KMS-11 (cell line): ENCODE results near the gene LINGO1.

Experiments used
- H2AFZ ChIP-seq: fragments of 200-600 bp; sonication (generic); 2 replicates; pipeline ENCODE4 v1.6.1; 2016; ENCODE audit warnings: antibody characterized with exemption, mixed run types, low read depth
- H3K27ac ChIP-seq: fragments of 200-600 bp; sonication (generic); 2 replicates; pipeline ENCODE4 v1.6.1; 2016; ENCODE audit warnings: mild to moderate bottlenecking, mixed run types
- H3K27me3 ChIP-seq: fragments of 200-600 bp; sonication (generic); 2 replicates; pipeline ENCODE4 v1.6.1; 2017; ENCODE audit warnings: mild to moderate bottlenecking, low read depth, mixed run types, moderate library complexity; ENCODE audit not compliant: insufficient read depth
- H3K36me3 ChIP-seq: fragments of 200-600 bp; sonication (generic); 2 replicates; pipeline ENCODE4 v1.6.1; 2017; ENCODE audit warnings: mild to moderate bottlenecking, mixed run types; ENCODE audit not compliant: insufficient read depth
- H3K4me1 ChIP-seq: fragments of 200-600 bp; sonication (generic); 2 replicates; pipeline ENCODE4 v1.6.1; 2016; ENCODE audit warnings: mild to moderate bottlenecking, low read depth, mixed run types; ENCODE audit not compliant: poor library complexity, severe bottlenecking
- H3K4me2 ChIP-seq: fragments of 200-600 bp; sonication (generic); 2 replicates; pipeline ENCODE4 v1.7.0; 2016; ENCODE audit warnings: mild to moderate bottlenecking, mixed run types
- H3K4me3 ChIP-seq: fragments of 200-600 bp; sonication (generic); IDR thresholded peaks from 2 replicates; pipeline ENCODE4 v1.6.1; 2017; ENCODE audit warnings: low read depth, low read length, mixed read lengths; ENCODE audit not compliant: insufficient read depth
- H3K79me2 ChIP-seq: fragments of 200-600 bp; sonication (generic); 2 replicates; pipeline ENCODE4 v1.6.1; 2016; ENCODE audit warnings: low read depth, mixed run types; ENCODE audit not compliant: insufficient read depth
- H3K9ac ChIP-seq: fragments of 200-600 bp; sonication (generic); 2 replicates; pipeline ENCODE4 v1.6.1; 2016; ENCODE audit warnings: mild to moderate bottlenecking, mixed run types
- H4K20me1 ChIP-seq: fragments of 200-600 bp; sonication (generic); 2 replicates; pipeline ENCODE4 v1.6.1; 2016; ENCODE audit warnings: mild to moderate bottlenecking, mixed run types; ENCODE audit not compliant: insufficient read depth
- TF ChIP-seq, protein P1 (sequence below): fragments of 200-600 bp; sonication (generic); conservative IDR thresholded peaks from 2 replicates; pipeline ENCODE4 v1.6.1; 2017; ENCODE audit warnings: low read depth, mild to moderate bottlenecking, antibody characterized with exemption, low read length, moderate library complexity, mixed read lengths

Gene LINGO1

GRCh38 chr15:77670558-77671361 is 38.0 kb upstream of the LINGO1 start:
- Histone ChIP-seq H3K79me2 (no peaks in the 10 kb centered on the region), H3K4me1 (no peaks in the 10 kb centered on the region), H3K9ac (no peak overlapping the region), H3K27me3 (peaks cover 82% of the 10 kb centered on the region), H2AFZ (no peak overlapping the region), H3K27ac (no peak overlapping the region), H3K4me2 (no peak overlapping the region), H3K4me3 (no peak overlapping the region), H4K20me1 (no peaks in the 10 kb centered on the region), H3K36me3 (no peaks in the 10 kb centered on the region)
- TF ChIP-seq, protein P1, sequence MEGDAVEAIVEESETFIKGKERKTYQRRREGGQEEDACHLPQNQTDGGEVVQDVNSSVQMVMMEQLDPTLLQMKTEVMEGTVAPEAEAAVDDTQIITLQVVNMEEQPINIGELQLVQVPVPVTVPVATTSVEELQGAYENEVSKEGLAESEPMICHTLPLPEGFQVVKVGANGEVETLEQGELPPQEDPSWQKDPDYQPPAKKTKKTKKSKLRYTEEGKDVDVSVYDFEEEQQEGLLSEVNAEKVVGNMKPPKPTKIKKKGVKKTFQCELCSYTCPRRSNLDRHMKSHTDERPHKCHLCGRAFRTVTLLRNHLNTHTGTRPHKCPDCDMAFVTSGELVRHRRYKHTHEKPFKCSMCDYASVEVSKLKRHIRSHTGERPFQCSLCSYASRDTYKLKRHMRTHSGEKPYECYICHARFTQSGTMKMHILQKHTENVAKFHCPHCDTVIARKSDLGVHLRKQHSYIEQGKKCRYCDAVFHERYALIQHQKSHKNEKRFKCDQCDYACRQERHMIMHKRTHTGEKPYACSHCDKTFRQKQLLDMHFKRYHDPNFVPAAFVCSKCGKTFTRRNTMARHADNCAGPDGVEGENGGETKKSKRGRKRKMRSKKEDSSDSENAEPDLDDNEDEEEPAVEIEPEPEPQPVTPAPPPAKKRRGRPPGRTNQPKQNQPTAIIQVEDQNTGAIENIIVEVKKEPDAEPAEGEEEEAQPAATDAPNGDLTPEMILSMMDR = no peak

DNA sequence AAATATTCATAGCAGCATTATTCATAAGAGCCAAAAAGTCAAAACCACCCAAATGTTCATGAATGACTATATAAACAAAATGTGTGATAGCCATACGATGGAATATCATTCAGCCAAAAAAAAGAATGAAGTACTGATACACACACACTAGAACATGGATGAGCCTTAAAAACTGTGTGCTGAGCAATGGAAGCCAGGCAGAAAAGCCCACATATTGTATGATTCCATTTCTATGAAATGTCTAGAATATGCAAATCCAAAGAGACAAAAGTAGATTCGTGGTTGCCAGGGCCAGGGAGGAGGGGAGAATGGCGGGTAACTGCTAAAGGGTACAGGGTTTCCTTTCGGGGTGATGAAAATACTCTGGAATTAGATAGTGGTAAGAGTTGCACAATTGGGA is 37.2 kb upstream of the LINGO1 start:
- Histone ChIP-seq H3K27me3 (peaks cover 76% of the 10 kb centered on the region), H3K79me2 (no peaks in the 10 kb centered on the region), H3K9ac (no peak overlapping the region), H3K4me1 (no peaks in the 10 kb centered on the region), H3K36me3 (no peaks in the 10 kb centered on the region), H3K27ac (no peak overlapping the region), H4K20me1 (no peaks in the 10 kb centered on the region), H3K4me3 (no peak overlapping the region), H3K4me2 (no peak overlapping the region), H2AFZ (no peak overlapping the region)
- TF ChIP-seq, protein P1 = no peak

DNA sequence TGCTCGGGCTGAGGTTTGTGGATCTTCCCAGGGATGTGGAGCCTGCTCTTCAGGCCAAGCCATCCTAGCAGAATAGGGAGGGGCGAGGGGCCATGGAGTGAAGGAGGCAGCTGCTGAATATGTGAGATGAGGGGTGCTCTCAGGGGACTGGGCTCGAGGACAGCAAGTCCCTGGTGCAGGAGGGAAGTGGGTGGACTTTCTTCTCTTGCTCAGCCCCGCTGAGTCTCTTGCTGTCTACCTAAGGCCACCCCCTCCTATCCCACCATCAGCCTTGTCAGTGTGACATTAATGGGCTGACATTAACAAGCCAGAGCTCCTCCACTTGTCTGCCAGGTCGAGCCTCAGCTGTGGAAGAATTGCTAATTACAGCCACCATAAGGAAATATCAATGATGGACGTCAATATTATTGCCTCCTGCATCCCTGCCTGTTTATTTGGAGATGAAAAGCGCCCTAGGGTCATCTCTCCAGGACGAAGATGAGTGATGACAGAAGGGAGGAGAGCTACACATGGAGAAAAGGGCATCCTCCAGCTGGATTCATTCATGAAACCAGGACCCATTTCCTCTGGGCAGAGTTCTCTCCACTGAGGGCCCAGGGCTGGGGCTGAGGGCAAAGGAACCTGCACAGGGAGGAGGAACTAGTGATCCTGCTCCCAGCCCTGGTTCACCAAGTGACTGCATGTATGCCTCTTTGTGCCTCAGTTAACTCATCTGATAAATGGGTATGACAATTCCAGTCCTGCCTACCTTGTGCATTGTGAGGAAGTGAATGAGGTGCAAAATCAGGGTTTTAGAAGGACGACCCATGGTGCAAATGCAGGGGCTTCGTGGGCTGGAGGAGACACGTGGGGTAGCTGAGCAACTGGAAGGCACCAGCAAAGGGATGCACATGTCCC is 34.9 kb upstream of the LINGO1 start:
- no peak overlapping the region for H3K27ac ChIP-seq
- H3K4me1 ChIP-seq = no peaks in the 10 kb centered on the region
- no peaks in the 10 kb centered on the region for H4K20me1 ChIP-seq
- peaks cover 66% of the 10 kb centered on the region for H3K27me3 ChIP-seq
- no peak overlapping the region for H3K9ac ChIP-seq
- no peaks in the 10 kb centered on the region for H3K36me3 ChIP-seq
- H3K79me2 ChIP-seq = no peaks in the 10 kb centered on the region
- TF ChIP-seq, protein P1 = no peak
- no peak overlapping the region for H3K4me3 ChIP-seq
- no peak overlapping the region for H3K4me2 ChIP-seq
- H2AFZ ChIP-seq = no peak overlapping the region

DNA sequence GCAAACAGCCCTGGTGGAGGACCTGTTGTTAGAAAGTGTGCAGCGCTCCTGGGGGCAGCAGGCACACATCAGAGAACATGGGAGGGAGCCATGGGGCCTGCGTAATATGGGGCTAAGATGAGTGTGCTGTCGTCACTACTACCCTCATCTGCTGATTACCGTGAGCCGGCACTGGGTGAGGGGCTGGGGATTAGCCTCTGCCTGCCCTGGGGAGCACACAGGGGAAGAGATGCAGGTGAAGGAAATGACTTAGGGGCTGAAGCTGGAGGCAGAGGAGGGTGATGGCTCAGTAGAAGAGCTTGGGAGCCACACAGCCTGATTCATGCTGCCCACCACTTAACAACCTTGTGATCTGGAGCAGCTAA is 33.6 kb upstream of the LINGO1 start:
- Histone ChIP-seq H3K27me3 (peaks cover 64% of the 10 kb centered on the region), H3K4me3 (no peak overlapping the region), H3K4me1 (no peaks in the 10 kb centered on the region), H4K20me1 (no peaks in the 10 kb centered on the region), H2AFZ (no peak overlapping the region), H3K9ac (no peak overlapping the region), H3K27ac (no peak overlapping the region), H3K4me2 (no peak overlapping the region), H3K36me3 (no peaks in the 10 kb centered on the region), H3K79me2 (no peaks in the 10 kb centered on the region)
- TF ChIP-seq, protein P1 = no peak
